Raji (cell line): Measurements from ENCODE around the gene NDUFAF4.

Source experiments
- POLR2A ChIP-seq: IDR thresholded peaks from 2 replicates; pipeline ENCODE4 v1.6.1; 2011; ENCODE audit warnings: low read depth, low read length, control low read depth; ENCODE audit not compliant: insufficient read depth

Gene NDUFAF4

DNA sequence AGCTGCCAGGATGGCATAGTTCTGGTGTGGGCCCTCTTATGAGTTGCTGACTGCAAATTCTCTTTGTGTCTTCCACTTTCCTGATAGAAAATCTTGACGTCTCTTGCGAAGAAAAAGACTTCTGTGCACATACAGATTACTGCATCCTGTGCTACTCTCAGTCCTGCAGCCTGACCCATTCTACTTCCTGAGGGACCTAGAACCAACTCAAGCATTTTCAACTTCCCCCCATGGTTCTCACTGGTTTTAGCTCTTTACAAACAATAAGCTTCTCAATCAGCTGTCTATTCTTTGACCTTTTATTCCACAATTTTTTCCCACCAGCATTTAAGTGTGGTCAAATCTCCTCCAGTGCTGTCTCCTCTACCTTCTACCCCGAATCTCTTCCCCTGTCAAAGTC, 13.5 kb upstream of the NDUFAF4 start:
- TF ChIP-seq POLR2A: no peak

GRCh38 chr6:96909811-96910210, 12.1 kb upstream of the NDUFAF4 start:
- TF ChIP-seq POLR2A: no peak

DNA sequence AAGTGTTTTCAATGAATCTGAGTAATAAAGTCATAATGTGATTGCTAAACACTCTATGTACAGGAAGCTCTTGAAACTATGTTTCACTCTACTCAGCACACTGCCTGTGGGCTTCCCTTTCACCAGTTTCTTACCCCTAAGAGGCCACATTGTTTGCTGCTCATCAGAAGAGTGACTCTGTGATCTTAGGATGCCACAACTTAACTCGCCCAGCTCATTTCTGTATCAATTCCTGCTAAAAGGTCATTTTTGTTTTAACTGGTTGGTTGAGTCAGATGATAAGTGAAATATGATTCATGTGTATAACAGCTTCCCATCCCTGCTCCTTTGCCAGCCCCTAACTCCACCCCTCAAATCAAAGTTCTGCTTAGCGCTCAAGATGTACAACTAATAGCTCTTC, 9.8 kb upstream of the NDUFAF4 start:
- TF ChIP-seq POLR2A: no peak

DNA sequence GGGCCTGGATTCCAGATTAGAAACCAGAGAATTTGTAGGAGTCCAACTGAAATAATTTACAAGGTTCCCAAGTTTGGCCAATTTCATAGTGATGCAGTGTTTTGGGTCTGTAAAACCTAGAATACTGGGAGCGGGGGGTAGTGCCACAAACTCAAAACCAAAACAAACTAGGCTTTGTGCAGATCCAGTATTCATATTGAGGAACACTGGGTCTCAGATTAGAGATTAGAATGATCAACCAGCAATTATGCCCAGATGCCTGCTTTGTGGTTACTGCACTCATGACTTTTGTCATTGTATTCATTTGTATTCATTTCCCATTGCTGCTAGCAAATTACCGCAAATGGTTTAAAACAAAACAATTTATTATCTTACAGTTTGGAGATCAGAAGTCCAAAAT, 3.2 kb upstream of the NDUFAF4 start:
- no peak for TF ChIP-seq POLR2A

DNA sequence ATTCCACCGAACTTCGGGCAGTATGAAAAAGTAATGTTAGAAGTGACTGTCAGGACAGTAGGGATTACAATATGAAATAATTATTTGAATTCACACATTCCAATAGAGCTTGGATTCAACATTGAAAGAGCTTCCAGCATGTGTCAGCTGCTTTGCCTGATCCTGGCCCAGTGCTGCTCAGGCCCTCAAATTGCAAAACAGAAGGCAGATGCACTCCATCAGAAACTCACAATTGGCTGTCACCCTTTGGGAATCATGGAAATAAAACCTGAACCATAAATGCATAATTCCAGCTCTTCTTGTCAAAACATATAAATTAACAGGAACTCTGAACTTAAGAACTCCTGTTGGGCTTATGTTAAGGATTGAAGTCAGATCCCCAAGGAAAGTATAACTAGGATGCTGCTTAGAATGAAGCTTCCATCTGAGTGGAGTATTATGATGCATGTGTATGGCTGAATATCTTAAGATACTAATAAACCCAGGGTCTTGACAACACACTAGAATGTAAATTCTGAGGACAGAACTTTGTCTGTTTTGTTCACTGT, 1.8 kb upstream of the NDUFAF4 start:
- TF ChIP-seq POLR2A: no peak

- no peak for TF ChIP-seq POLR2A
Measured at GRCh38 chr6:96899019-96899418, 1.3 kb upstream of the NDUFAF4 start.

DNA sequence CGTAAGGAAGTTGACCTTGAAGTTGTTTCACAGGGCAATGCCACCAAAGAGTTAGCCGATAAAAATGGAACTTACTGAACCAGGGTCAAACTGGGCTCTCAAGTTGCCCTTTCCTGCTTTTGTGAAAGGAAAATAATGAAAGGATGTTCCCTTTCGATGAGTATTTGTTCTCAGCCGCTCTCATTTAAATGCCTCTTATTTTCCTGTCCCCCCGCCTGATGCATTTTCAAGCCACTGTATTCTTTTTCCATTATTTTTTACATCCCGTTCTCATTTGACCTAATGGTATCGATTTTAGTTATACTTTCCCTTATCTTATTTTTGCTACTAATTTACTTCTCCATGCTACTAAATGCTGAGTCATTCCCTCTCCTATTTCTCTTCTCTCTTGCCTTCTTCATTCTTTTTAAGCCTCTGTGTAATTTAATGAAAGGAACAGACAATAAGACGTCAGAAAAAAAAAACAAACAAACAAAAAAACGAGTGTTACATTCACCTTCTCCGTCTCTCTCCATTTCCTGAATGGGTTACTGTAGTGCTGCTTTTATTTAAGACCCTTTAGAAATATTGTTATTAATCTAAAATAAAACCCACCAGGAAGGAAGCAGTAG, 655 bp upstream of the NDUFAF4 start:
- no peak for TF ChIP-seq POLR2A

GRCh38 chr6:96889146-96889545, 8.5 kb downstream of the NDUFAF4 start:
- no peak for TF ChIP-seq POLR2A

- TF ChIP-seq POLR2A: no peak
Measured at GRCh38 chr6:96888745-96889144, 8.9 kb downstream of the NDUFAF4 start.

GRCh38 chr6:96886519-96886918, 11.2 kb downstream of the NDUFAF4 start:
- TF ChIP-seq POLR2A: no peak

- TF ChIP-seq POLR2A: no peak
Measured at GRCh38 chr6:96878143-96878542, 19.5 kb downstream of the NDUFAF4 start.

GRCh38 chr6:96876886-96877545, 20.7 kb downstream of the NDUFAF4 start:
- TF ChIP-seq POLR2A: no peak

DNA sequence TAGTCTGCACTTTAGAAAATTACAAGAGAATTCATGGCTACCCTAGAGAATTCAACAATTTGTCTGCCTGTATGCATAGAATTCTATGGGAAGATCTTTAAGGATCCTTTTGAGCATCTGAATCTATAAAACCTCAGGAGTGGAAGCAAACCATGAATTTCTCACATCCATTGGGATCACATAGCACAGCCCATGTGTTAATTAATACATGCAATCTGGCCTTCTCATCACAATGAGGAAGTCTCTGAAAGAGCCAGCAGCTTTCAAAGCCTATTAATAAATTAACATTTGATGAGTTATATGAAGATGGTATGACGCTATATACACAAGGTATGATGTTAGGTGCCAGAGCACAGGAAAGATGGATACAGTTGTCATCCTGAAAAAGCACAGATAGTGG, 24.7 kb downstream of the NDUFAF4 start:
- TF ChIP-seq POLR2A: no peak

DNA sequence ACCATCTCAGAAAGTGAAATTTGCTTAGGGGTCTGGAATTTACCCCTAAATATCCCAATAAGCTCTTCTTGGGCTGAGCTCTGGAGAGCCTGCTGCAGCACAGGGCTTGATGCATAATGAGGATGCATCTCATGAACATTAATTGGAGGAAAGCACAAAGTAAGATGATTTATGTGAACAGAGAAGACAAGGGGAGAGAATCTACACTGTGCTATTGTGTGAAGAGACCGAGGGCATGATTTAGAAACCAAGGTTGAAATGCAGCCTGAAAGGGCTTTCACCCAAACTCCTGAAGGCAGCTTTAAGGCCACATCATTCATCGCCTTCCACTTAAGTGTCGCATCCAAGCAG, 32.7 kb downstream of the NDUFAF4 start:
- TF ChIP-seq POLR2A: no peak

- TF ChIP-seq POLR2A: no peak
Measured at GRCh38 chr6:96864216-96865054, 33.3 kb downstream of the NDUFAF4 start.

GRCh38 chr6:96862560-96862959, 35.1 kb downstream of the NDUFAF4 start:
- no peak for TF ChIP-seq POLR2A
